Coronary artery (tissue), 2 donors: ENCODE results near the gene CA7.

Experiments
- DNase-seq: peaks from one replicate; pipeline ENCODE4 v3.0.0-alpha.2; 2017; ENCODE audit warnings: low spot score
- H3K27ac ChIP-seq, 2 donors: fragments of 200-600 bp; sonication (generic); one replicate each; pipeline ENCODE4 v1.5.1; 2016 to 2019
- H3K4me3 ChIP-seq: fragments of 200-600 bp; sonication (generic); 2 replicates; pipeline ENCODE4 v1.5.1; 2016; ENCODE audit warnings: mild to moderate bottlenecking, moderate library complexity
- TF ChIP-seq, protein P1 (sequence below): fragments of 200-600 bp; sonication (generic); IDR thresholded peaks from one replicate; pipeline ENCODE4 v1.5.1; 2019; ENCODE audit warnings: antibody characterized with exemption

Gene CA7

DNA sequence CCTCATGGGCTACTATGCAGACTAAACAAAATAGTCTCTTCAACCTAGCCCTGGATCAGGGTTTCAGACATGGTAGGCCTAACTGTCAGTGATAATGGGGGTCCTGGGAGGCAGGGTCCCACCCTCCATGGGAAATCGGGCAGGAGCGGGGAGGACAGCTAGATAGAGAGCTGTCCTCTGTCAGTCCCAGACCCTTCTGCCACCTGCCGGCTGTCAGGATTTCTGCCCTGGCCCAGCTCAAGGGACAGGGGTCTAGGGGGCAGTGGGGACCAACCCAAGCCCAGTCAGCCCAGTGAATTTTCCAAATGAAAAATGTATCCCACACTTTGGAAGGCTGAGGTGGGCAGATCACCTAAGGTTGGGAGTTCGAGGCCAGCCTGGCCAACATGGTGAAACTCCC is 5.3 kb downstream of the CA7 start:
- no peak for DNase-seq
- Histone ChIP-seq H3K27ac (no peak overlapping the region), H3K4me3 (no peak overlapping the region)
- TF ChIP-seq, protein P1, sequence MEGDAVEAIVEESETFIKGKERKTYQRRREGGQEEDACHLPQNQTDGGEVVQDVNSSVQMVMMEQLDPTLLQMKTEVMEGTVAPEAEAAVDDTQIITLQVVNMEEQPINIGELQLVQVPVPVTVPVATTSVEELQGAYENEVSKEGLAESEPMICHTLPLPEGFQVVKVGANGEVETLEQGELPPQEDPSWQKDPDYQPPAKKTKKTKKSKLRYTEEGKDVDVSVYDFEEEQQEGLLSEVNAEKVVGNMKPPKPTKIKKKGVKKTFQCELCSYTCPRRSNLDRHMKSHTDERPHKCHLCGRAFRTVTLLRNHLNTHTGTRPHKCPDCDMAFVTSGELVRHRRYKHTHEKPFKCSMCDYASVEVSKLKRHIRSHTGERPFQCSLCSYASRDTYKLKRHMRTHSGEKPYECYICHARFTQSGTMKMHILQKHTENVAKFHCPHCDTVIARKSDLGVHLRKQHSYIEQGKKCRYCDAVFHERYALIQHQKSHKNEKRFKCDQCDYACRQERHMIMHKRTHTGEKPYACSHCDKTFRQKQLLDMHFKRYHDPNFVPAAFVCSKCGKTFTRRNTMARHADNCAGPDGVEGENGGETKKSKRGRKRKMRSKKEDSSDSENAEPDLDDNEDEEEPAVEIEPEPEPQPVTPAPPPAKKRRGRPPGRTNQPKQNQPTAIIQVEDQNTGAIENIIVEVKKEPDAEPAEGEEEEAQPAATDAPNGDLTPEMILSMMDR, result no peak

GRCh38 chr16:66850115-66850815 is 6.1 kb downstream of the CA7 start:
- TF ChIP-seq, protein P1, result no peak
- no peak overlapping the region for H3K4me3 ChIP-seq
- no peak overlapping the region for H3K27ac ChIP-seq
- no peak for DNase-seq

GRCh38 chr16:66851166-66851964 is 7.2 kb downstream of the CA7 start:
- DNase-seq, result no peak
- TF ChIP-seq, protein P1, result no peak
- H3K27ac ChIP-seq, result no peak overlapping the region
- H3K4me3 ChIP-seq, result no peak overlapping the region

DNA sequence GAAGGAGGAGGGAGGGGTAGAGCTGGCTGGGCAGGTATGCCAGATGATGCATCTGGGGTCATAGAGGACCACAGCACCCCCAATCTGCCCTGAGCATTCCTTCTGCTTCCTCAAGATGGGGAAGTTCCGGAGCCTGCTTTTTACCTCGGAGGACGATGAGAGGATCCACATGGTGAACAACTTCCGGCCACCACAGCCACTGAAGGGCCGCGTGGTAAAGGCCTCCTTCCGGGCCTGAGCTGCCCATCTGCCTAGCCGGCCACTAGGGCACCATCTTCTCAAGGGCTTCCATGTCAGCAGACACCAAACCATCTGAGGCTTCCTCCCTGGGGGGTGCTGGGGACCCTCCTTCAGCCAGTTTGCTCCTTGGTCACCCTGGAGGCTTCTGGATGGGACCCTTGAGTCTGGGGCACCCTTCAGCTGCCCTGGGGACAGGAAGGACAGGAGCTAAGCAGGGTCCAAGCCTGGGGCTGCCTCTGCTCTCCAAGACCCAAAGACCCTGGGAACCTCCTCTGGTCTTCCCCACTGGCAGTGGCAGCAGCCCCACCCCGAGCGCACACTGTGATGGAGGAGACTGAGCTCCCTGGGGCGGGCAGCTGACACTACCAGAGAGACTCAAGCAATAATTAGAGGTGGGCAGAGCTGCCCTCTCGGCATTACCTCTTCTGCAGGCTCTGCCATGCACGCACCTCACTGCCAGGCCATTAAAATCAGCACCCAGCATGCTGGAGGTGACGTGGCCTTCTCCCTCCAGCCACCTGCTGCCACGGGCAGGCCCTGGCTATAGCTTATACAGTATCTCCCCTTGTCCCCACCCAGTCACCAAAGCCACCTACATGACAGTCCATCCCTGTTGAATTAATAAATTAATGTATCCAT is 9.3 kb downstream of the CA7 start:
- TF ChIP-seq, protein P1, result no peak
- Histone ChIP-seq H3K27ac (no peak overlapping the region), H3K4me3 (no peak overlapping the region)
- no peak for DNase-seq

DNA sequence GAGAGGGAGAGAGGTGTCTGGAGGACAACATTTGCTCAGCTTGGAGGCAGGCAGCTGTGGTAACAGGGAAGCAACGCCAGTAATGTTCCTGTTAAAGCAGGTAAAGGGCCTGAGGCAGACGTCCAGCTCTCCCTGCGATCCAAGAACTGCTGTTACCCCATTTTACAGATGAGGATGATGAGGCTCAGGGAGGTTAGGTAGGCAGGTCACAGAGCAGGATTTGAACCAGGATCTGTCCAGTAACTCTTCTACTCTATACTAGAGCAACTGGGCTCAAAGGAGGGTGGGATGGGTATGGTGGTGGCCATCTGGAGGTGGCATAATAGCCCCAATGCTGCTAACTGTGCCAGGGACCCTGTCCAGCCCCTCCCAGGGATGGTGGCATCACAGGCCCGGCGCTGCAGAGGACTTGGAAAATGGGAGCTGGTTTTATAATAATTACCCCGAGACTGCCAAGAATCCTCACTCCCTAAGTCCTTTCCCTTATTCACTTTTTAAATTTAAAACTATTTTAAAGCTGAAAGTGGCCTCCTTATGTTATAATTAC is 12.0 kb downstream of the CA7 start:
- no peak overlapping the region for H3K4me3 ChIP-seq
- TF ChIP-seq, protein P1, result no peak
- H3K27ac ChIP-seq, result no peak overlapping the region
- DNase-seq, result no peak

- TF ChIP-seq, protein P1, result no peak
- DNase-seq, result no peak
- Histone ChIP-seq H3K4me3 (no peak overlapping the region), H3K27ac (no peak overlapping the region)
Measured at GRCh38 chr16:66856801-66857200, 12.6 kb downstream of the CA7 start.
